Progenitor cell of endocrine pancreas (in vitro differentiated cells): ENCODE results near the gene SYVN1. TPM values are rescaled to one million over a fixed set of nuclear protein-coding genes. Genes with fewer than 3 reads are reported as not detected.

Experiments used
- DNase-seq: peaks from one replicate; pipeline ENCODE4 v3.0.0; 2021; ENCODE audit warnings: low spot score; ENCODE audit not compliant: unreplicated experiment
- H3K27ac Mint-ChIP-seq: 2 replicates; pipeline ENCODE4 v1.8.0; 2021; ENCODE audit warnings: mild to moderate bottlenecking, moderate library complexity, mixed read lengths
- H3K27me3 Mint-ChIP-seq: 2 replicates; pipeline ENCODE4 v1.8.0; 2021; ENCODE audit warnings: mixed read lengths
- H3K36me3 Mint-ChIP-seq: 2 replicates; pipeline ENCODE4 v1.8.0; 2022; ENCODE audit warnings: mixed read lengths; ENCODE audit not compliant: insufficient read depth
- H3K4me1 Mint-ChIP-seq: 2 replicates; pipeline ENCODE4 v1.8.0; 2021; ENCODE audit warnings: low read depth, mixed read lengths
- H3K4me3 Mint-ChIP-seq: 2 replicates; pipeline ENCODE4 v1.8.0; 2021; ENCODE audit warnings: low read depth, mild to moderate bottlenecking, moderate library complexity, mixed read lengths
- H3K9me3 Mint-ChIP-seq: 2 replicates; pipeline ENCODE4 v1.8.0; 2021; ENCODE audit warnings: low read depth, mixed read lengths
- total RNA-seq: library from RNA; stranded (reverse); gene quantifications from 2 replicates; pipeline ENCODE4 v1.2.1, GENCODE V29; 2021
- TF ChIP-seq, protein P1 (sequence below): fragments of 200-600 bp; sonication (generic); IDR thresholded peaks from one replicate; pipeline ENCODE4 v1.5.0; 2021; ENCODE audit warnings: antibody characterized with exemption, mild to moderate bottlenecking; ENCODE audit not compliant: unreplicated experiment

SYVN1 gene
- total RNA-seq, 1 donor from 2014 or later = 48.4 TPM

DNA sequence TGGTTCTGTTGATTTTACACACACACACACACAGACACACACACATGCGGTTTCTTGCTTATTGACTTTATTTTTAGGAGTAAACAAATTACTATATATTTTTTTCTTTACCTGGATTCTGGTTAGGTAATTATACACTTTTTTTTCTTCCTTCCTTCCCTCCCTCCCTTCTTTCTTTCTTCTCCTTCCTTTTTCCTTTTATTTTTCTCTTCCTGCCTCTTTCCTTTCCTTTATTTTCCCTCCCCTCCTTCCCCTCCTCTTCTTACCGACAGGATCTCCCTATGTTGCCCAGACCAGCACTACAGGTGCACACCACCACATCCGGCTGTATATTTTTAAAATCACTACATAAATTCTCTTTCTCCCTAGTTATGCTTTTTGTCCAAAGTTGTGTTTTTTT lies 32.6 kb upstream of the SYVN1 start:
- no peak overlapping the region for H3K4me3 Mint-ChIP-seq
- TF ChIP-seq, protein P1, sequence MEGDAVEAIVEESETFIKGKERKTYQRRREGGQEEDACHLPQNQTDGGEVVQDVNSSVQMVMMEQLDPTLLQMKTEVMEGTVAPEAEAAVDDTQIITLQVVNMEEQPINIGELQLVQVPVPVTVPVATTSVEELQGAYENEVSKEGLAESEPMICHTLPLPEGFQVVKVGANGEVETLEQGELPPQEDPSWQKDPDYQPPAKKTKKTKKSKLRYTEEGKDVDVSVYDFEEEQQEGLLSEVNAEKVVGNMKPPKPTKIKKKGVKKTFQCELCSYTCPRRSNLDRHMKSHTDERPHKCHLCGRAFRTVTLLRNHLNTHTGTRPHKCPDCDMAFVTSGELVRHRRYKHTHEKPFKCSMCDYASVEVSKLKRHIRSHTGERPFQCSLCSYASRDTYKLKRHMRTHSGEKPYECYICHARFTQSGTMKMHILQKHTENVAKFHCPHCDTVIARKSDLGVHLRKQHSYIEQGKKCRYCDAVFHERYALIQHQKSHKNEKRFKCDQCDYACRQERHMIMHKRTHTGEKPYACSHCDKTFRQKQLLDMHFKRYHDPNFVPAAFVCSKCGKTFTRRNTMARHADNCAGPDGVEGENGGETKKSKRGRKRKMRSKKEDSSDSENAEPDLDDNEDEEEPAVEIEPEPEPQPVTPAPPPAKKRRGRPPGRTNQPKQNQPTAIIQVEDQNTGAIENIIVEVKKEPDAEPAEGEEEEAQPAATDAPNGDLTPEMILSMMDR = no peak
- no peaks in the 10 kb centered on the region for H3K27me3 Mint-ChIP-seq
- no peaks in the 10 kb centered on the region for H3K9me3 Mint-ChIP-seq
- no peak overlapping the region for H3K27ac Mint-ChIP-seq
- no peaks in the 10 kb centered on the region for H3K36me3 Mint-ChIP-seq
- DNase-seq = no peak
- no peaks in the 10 kb centered on the region for H3K4me1 Mint-ChIP-seq

DNA sequence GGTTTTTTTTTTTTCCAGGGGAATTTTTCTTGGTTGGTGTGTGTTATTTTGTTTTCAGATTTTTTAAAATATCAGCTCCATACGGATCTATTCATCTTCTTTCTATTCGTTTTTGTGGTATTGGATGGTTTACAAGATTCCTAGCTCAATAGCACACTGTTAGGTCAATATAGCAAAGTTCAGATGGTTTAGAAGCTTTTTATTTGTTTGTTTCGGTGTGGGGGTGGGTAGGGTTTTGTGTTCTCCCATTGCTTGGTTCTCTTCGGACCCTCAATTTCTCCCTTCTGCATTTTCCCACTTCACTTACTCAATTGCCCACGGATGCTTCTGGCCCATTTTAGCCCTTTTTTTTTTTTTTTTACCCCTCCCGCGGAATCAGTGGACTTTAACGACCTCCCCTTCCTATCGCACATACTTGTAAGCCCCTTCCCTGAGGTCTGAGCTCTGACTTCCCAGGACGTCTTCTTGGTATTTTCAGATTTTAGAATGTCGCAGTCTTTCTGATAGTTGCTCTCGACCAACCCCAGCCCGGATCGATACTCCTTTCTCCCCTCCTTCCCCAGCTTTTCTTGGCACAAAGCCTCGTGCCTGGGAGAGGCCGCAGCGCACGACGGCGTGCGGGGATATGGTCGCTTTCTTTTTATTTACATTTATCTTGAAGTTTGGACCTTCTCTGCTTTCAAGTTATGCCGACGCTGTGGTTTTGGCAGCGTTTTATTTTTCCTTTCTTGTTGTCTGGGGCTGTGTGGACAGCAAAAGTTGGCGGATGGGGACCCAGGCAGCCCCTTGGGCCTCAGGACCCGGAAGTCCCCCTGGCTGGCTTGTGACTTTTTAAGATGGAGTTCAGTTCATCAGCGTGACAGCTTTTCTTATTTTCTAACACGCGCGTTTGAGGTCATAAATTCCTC lies 31.3 kb upstream of the SYVN1 start:
- Mint-ChIP-seq H3K4me1 (no peaks in the 10 kb centered on the region), H3K36me3 (no peaks in the 10 kb centered on the region), H3K9me3 (no peaks in the 10 kb centered on the region), H3K27me3 (no peaks in the 10 kb centered on the region), H3K4me3 (no peak overlapping the region), H3K27ac (no peak overlapping the region)
- TF ChIP-seq, protein P1 = no peak
- DNase-seq = no peak

DNA sequence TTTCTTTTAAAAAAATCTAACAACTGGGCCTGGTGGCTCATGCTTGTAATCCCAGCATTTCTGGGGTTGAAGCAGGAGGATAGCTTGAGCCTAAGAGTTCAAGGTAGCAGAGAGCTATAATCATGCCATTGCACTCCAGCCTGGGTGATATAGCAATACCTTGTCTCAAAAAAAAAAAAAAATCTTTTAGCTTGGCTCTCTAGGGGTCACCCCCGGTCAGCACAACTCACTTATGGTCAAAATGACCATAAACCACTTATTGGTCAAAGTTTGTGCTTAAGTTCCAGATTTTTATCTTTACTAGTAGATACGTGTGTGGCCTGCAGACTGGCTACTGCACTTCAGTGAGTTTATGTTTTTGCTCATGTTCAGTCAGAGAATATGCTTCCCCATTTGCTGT lies 29.4 kb upstream of the SYVN1 start:
- TF ChIP-seq, protein P1 = no peak
- Mint-ChIP-seq H3K27me3 (no peaks in the 10 kb centered on the region), H3K9me3 (no peaks in the 10 kb centered on the region), H3K27ac (no peak overlapping the region), H3K4me1 (peaks cover 3% of the 10 kb centered on the region), H3K36me3 (no peaks in the 10 kb centered on the region), H3K4me3 (no peak overlapping the region)
- no peak for DNase-seq

DNA sequence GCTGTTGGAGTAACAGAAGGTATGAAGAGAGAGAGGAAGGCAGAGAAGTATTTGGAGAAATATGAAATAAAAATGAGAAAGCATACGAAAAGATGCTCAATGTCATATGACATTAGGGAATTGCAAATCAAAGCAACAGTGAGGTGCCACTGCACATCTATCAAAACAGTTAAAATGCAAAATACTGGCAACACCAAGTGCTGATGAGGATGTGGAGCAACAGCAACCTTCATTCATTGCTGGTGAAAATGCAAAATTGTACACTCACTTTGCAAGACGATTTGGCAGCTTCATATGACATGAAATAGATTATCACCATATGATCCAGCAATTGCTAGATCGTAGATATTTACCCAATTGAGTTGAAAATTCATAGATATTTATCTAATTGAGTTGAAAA lies 26.3 kb upstream of the SYVN1 start:
- Mint-ChIP-seq H3K4me1 (peaks cover 3% of the 10 kb centered on the region), H3K27me3 (no peaks in the 10 kb centered on the region), H3K4me3 (no peak overlapping the region), H3K9me3 (no peaks in the 10 kb centered on the region), H3K36me3 (no peaks in the 10 kb centered on the region), H3K27ac (no peak overlapping the region)
- DNase-seq = no peak
- TF ChIP-seq, protein P1 = no peak

DNA sequence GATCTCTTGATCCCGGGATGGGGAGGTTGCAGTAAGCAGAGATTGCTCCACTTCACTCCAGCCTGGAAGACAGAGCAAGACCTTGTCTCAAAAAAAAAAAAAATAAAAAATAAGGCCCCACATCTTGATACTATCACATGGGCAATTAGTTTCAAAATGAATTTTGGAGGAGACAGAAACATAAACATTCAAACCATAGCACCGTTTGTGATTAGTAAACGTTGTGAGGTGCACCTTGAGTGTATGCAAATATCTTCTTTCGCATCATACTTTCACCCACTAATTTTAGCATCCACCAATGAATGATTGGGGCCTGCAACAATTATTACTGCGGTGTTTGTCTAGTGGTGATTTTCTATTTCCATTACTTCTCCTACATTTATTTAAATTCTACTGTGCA lies 24.7 kb upstream of the SYVN1 start:
- Mint-ChIP-seq H3K4me1 (peaks cover 3% of the 10 kb centered on the region), H3K4me3 (no peak overlapping the region)

More for the DNA sequence above, 24.7 kb upstream of the SYVN1 start:
- H3K9me3 Mint-ChIP-seq = no peaks in the 10 kb centered on the region
- no peak overlapping the region for H3K27ac Mint-ChIP-seq
- H3K36me3 Mint-ChIP-seq = no peaks in the 10 kb centered on the region
- no peaks in the 10 kb centered on the region for H3K27me3 Mint-ChIP-seq
- DNase-seq = no peak
- TF ChIP-seq, protein P1 = no peak
